Stromal cell of bone marrow (primary cell): ENCODE results near the gene ALB.
"Not testable (repeated sequence)": the region's sequence is repeated elsewhere in the genome, so short reads cannot be mapped to it uniquely, and the experiment has no call there.

Source experiments
- DNase-seq: peaks from one replicate; pipeline ENCODE4 v3.0.0-alpha.2; 2012; ENCODE audit warnings: low read depth

The ALB gene

GRCh38 chr4:73404042-73404441 is at the start of gene ALB:
Gene ALB (plus strand): TSS chr4:73404287. CDS start chr4:73404328, 41 bp downstream.
- DNase-seq = no peak

- DNase-seq = not testable (repeated sequence)
These were observed 46.9 kb upstream of the ALB start for GRCh38 chr4:73357174-73357573.

- not testable (repeated sequence) for DNase-seq
These were observed 34.4 kb upstream of the ALB start for GRCh38 chr4:73369506-73370199.

GRCh38 chr4:73375328-73375741 is 28.8 kb upstream of the ALB start:
- no peak for DNase-seq

- DNase-seq = no peak
These were observed 27.8 kb upstream of the ALB start for GRCh38 chr4:73376251-73376650.

GRCh38 chr4:73376976-73377375 is 27.1 kb upstream of the ALB start:
- no peak for DNase-seq

- DNase-seq = no peak
These were observed 25.2 kb upstream of the ALB start for GRCh38 chr4:73378887-73379286.

- no peak for DNase-seq
These were observed 24.1 kb upstream of the ALB start for GRCh38 chr4:73379946-73380345.

GRCh38 chr4:73381214-73381613 is 22.9 kb upstream of the ALB start:
- DNase-seq = no peak

GRCh38 chr4:73383452-73383851 is 20.6 kb upstream of the ALB start:
- DNase-seq = no peak

- no peak for DNase-seq
These were observed 16.5 kb upstream of the ALB start for GRCh38 chr4:73387552-73387951.

GRCh38 chr4:73388887-73389286 is 15.2 kb upstream of the ALB start:
- no peak for DNase-seq

- not testable (repeated sequence) for DNase-seq
These were observed 14.4 kb upstream of the ALB start for GRCh38 chr4:73389663-73390062.

- no peak for DNase-seq
These were observed 12.3 kb upstream of the ALB start for GRCh38 chr4:73391774-73392173.

GRCh38 chr4:73392936-73393335 is 11.2 kb upstream of the ALB start:
- DNase-seq = no peak

GRCh38 chr4:73396304-73396703 is 7.8 kb upstream of the ALB start:
- no peak for DNase-seq

GRCh38 chr4:73396993-73397972 is 6.8 kb upstream of the ALB start:
- no peak for DNase-seq

GRCh38 chr4:73401412-73401811 is 2.7 kb upstream of the ALB start:
- DNase-seq = no peak

- DNase-seq = no peak
These were observed 370 bp downstream of the ALB start for GRCh38 chr4:73404457-73404856.

GRCh38 chr4:73405138-73405537 is 1.1 kb downstream of the ALB start:
- no peak for DNase-seq

GRCh38 chr4:73406548-73406875 is 2.4 kb downstream of the ALB start:
- no peak for DNase-seq

GRCh38 chr4:73407227-73407673 is 3.2 kb downstream of the ALB start:
- no peak for DNase-seq

- no peak for DNase-seq
These were observed 4.2 kb downstream of the ALB start for GRCh38 chr4:73408181-73408867.
